ENCODE results near the gene BICC1.
A peak's percentile ranks its signal among the peaks of the same experiment; 100 is the strongest.

The BICC1 gene, protein sequence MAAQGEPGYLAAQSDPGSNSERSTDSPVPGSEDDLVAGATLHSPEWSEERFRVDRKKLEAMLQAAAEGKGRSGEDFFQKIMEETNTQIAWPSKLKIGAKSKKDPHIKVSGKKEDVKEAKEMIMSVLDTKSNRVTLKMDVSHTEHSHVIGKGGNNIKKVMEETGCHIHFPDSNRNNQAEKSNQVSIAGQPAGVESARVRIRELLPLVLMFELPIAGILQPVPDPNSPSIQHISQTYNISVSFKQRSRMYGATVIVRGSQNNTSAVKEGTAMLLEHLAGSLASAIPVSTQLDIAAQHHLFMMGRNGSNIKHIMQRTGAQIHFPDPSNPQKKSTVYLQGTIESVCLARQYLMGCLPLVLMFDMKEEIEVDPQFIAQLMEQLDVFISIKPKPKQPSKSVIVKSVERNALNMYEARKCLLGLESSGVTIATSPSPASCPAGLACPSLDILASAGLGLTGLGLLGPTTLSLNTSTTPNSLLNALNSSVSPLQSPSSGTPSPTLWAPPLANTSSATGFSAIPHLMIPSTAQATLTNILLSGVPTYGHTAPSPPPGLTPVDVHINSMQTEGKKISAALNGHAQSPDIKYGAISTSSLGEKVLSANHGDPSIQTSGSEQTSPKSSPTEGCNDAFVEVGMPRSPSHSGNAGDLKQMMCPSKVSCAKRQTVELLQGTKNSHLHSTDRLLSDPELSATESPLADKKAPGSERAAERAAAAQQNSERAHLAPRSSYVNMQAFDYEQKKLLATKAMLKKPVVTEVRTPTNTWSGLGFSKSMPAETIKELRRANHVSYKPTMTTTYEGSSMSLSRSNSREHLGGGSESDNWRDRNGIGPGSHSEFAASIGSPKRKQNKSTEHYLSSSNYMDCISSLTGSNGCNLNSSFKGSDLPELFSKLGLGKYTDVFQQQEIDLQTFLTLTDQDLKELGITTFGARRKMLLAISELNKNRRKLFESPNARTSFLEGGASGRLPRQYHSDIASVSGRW

DNA sequence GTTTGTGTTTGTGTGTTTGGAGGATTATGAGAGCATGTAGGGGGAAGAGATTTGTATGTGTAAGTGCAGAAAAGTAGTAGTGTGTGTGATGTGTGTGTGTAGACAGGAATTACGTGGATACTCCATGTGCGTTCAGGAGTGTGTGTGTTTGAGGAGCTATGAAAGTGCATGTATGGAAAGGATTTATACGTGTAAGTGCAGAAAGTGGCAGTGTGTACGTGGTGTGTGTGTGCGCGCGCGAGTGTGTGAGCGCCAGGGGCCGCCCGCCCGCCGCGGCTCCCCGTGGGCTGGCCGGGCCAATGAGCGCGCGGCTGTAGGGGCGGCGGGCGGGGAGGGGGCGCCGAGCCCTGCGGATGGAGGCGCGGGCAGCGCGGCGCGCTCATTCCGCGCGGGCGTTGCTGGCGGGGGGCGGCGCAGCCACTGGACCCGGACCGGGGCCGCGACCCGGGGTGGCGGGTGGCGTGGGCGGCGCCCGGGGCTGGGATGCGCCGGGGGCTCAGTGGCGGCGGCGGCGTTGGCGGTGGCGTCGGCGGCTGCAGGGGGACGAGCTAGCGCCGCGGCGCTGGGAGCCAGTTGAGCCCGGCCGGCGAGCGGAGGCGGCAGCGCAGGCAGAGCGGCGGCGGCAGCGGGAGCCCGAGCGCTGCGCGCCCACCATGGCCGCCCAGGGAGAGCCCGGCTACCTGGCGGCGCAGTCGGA is at the start of gene BICC1:
TSS of gene BICC1 (plus strand) at position 382 of the 697 bp plus-strand sequence. CDS start at position 654, 272 bp downstream.
- peak in 1 of 2 donors; percentile 25 for ATAC-seq

DNA sequence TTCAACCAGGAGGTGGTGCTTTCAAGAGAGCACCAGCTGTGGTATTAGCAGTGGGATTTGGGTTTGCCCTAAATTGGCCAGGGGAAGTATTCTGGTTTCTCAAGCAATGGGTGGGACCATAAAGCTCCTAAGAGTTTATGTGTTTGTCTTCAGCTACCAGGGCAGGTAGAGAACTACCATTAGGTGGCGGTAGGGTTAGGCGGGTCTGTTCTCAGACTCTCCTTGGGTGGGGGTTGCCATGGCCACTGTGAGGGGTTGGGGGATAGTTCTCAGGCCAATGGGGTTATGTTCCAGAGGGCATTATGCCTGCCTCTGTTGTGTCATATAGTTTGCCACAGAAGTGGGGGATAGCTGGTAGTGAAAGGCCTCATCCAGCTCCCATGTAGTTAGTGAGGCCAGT is 47.7 kb upstream of the BICC1 start:
- no peak for ATAC-seq

DNA sequence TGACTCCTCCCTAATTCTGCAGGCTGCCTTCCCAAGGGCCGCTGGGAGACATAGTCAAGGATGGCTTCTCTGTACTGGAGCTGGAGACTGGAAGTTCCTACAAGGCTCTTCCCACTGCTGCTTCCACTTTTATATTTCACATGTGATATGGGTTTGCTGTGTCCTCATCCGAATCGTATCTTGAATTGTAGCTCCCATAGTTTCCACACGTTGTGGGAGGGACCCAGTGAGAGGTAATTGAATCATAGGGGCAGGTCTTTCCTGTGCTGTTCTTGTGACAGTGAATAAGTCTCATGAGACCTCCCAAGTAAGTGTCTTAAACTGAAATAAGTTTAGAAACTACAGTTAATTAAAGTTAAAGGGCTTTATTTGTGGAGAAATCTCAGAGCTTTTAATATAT is 47.0 kb upstream of the BICC1 start:
- no peak for ATAC-seq

DNA sequence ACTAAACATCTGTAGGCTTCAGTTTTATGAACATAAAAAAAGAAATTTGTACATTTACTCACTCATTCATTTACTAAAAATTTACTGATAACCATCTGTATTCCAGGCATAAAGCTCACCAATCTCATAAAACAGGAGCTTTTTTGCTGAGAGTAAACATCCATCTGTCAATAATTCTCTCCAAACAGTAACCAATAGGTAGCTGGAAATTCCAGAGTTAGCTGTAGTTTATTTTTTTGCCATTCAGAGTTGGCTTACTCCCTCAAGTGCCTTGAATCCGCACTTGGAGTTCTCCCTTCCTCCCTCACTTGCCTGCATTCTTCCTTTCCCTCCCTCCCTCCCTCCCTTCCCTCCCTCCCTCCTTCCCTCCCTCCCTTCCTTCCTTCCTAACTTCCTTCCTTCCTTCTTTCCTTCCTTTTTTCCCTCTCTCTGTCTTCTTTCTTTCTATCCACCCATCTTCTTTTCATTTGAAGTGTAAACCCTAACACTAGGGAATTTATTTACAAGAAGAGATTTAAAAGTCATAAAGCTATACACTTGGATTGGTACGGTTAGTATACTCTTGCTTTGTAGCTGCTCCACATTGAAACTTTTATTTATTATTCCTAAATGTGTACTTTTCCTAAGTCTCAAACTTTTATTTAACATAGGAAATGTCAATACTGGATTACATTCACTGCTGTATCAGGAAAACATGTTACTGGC is 44.6 kb upstream of the BICC1 start:
- ATAC-seq = no peak

DNA sequence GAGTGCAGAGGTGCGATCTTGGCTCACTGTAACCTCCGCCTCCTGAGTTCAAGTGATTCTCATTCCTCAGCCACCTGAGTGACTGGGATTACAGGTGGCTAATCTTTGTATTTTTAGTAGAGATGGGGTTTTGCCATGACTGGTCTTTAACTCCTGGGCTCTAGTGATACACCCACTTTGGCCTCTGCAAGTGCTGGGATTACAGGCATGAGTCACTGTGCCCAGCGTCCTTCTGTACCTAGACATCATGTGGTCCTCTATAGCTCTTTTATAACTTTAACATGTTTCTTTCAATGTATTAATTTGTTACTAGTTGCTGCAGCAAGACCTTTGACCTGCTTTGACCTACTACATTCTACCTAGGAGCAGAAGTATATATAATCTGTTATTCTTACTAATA is 38.7 kb upstream of the BICC1 start:
- ATAC-seq = no peak

DNA sequence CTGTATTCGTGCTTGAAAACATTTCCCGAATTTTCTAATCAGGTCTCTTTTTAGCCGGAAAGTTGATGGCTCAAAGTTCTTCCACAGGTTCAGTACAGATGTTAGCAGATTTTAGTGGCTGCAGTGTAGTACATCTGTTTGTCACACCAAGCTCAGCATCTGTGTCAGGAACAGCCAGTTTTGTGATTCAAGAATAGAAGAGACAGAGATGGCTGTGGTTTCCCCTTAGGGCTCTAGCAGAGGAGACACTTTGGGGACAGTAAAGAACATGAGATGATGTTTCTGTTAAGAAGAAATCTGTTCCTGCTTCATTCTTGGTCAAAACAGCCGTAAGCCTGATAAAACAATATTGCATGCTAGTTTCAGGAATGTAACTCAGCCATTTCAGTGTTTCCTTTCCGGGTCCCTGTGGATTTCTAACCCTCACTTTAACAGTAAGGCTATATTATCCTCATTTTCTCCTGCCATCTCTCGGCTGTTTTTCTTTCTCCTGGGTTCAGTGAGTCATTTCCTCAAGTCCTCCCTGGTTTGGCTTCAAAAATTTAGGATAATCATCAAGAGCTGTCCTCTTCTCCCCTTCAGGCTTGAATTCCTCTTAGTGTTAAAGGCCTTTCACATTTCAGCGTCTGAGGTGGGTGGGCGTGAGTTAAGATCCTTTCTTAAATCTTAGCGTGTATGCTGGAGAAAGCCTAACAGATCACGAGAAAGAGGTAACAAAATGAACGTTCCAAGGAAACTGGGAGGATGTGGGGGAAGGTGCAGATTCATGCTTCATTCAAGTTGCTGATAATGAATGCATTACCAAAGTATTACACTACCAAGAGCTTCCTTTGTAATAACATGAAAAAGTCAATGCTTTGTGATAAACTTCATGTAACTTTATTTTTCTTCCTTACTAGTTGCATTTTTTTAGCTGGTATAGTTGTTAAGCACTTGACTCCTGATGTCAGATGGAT is 37.1 kb upstream of the BICC1 start:
- ATAC-seq = no peak

DNA sequence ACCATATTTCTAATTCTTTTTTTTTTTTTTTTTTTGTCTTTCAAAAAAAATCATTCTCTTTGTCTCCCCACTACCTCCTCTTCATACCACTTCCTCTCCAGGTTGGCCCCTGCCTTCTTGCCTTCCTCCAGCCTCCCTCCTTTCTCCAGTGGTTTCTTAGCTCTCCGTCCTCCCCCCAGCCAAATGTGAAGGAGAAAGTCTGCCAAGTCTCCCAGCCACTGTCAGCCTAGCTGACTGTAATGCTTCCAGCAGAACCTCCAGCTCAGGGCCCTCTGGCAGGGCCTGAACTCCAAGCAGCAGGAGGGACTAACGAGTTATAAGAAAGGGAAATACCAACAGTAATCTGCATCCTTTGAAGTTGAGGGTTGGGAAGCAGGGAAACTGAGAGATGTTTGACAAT is 35.5 kb upstream of the BICC1 start:
- ATAC-seq = no peak

DNA sequence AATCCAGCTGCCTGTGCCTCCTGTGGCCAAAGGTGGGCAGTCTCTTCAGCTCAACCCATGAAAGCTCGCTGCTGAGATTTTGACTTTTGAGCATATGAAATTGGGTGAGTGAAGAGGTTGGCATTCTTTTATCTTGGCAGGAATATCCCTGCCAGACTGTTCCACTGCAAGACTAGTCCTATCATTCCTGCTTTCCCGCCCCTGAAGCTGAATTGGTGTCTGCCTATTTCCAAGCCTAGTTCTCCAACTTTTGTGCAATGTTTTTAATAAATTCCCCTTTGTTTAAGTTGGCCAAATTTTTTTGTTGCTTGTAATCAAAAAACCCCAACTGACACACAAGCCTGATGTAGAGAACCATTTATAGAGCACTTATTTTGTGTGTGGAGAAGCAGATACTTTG is 34.8 kb upstream of the BICC1 start:
- no peak for ATAC-seq

DNA sequence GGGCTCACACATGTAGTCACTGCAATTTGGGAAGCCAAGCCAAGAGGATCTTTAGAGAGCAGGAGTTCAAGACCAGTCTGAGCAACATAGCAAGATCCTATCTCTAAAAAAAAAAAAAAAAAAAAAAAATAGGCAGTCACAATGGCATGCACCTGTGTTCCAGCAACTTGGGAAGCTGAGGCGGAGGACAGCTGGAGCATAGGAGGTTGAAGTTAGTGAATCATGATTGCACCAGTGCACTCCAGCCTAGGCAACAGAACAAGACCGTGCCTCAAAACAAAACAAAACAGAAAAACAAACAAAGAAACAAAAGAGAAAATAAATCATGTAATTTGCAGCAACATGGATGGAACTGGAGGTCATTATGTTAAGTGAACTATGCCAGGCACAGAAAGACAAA is 33.6 kb upstream of the BICC1 start:
- no peak for ATAC-seq

DNA sequence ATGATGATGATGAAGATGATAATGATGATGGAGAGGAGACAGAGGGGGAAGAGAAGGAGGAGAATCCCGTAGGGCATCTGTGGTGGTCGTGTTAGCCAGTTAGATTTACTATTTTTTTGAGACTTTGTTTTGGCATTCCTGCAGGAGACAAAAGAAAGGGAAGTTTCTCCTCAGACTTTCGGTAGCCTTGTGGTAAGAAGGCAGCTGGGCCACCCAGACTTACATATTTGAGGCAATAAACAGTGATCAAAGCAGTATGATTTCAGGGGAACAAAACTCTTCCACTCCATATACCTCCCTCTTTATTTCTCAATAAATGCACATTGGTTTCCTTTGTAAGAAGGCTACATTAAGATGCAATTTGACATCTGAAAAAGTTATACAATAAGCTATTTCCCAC is 32.4 kb upstream of the BICC1 start:
- no peak for ATAC-seq

DNA sequence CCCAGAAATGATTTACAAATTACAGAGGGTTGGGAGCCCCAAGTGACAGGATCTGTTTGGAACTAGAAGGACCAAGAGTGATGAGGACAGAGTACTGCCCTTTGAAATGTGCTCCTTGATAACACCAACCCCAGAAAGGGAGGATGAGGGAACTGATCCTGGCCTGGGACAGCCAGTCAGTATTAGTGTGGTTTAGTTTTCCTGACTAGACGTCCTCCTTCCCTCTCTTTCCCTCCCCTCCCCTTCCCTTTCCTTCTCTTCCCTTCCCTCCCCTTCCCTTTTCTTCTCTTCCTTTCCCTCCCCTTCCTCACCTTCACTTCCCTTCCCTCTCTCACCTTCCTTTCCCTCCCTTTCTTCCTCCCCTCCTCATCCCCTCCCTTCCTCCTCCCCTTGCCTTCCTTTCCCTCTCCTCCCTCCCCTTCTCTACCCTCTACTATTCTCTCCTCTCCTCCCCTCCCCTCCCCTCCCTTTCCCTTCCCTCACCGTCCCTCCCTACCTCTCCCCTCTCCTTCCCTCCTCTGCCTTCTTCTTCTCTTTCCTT is 31.0 kb upstream of the BICC1 start:
- ATAC-seq = no peak

DNA sequence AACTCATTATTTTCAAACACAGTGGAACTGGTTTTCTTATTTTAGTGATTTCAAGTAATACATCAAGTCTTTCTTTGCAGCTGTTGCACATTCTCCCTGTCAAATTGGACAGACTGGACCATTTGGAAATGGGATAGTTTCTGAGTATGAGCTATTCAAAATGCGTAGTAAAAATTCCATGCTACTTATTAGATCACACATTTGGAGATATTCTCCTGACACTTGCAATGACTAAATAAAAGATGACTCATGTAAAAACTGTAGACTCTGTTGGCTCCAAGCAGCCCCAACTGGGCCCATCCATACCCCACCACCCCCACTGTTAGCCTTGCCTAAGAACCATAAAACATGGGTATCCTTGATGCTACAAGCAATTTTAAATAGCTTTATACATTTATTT is 25.9 kb upstream of the BICC1 start:
- no peak for ATAC-seq

DNA sequence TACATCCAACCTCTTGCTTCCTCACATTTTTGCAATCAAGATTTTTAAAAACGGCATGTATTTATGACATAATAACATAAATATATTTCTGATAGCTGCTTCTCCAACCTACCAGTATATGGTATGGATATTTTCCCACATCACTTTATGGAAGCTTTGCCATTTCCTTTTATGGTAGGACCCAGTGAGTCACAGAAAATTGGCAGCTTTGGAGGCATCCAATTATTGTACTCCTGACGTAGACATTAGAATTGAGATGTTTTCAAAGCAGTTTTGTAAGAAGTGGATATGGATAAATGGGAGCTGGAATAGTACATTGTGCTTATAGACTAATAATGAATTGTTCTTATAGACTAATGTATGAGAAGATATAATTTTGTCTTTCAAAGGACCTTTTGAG is 23.8 kb upstream of the BICC1 start:
- ATAC-seq = no peak

DNA sequence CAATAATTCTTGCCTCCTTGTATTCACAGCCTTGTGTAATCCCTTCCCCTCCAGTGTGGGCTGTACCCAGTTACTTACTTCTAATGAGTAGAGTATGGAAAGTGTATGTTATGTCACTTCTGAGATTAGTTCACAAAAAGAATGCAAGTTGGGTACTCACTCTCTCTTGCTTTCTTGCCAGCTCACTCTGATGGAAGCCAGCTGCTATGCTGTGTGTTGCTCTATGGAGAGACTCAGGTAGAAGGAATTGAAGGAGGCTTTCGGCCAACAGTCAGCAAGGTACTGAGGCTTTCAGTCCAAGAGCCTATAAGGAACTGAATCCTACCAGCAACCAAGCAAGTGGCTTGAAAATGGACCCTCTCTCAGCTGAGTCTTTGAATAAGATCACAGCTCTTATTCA is 9.7 kb upstream of the BICC1 start:
- no peak for ATAC-seq

DNA sequence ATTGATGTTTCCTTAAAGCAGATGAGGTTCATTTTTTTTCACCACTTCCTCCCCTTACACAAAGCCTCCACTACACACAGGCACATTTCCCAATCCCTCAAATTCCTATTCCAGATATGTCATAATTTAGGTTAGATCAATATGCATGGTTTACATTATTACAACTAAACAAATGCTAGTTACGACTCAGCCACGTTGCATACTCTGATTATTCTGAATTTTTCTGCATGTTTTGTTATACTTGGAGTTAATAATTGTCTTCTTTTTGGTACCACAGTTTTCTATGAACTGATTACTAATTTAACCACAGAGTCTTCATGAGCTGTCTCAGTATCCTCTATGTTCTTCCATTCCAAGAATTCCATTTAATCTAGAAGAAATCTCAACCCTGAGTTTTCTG is 4.4 kb upstream of the BICC1 start:
- ATAC-seq = no peak

DNA sequence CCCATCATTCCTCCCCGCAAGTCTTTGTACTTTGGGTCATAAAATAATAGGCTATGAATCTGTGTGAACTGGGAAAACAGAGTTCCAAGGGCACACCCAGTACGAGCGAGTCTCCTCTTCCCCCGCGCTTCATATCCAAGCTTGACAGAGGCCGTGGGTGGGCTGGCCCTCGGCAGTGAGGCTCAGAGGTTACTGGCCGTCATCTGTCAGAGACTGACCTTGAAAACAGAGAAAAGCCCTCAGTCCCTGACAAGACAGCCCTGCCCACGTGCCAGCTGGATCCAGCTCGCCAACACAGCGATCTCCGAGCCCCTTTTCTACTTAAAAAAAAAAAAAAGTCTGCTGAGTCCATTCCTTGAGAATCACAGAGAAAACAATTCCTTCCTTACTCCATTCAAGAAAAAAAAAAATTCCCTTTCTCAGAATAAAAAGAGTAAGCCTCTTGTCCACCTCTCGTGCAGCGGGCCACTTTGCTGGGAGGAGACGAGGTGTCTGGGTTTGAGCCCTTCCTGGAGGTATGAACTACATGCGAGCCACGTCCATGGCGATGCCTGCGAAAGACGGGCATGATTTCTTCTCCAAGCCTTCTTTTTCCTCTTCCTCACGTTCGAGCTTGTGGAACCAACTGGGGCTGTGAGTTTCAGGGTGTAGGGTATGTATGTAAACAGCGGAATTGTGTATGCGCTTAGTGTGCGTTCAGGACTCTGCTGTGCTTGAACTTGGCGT is 744 bp upstream of the BICC1 start:
- no peak for ATAC-seq

DNA sequence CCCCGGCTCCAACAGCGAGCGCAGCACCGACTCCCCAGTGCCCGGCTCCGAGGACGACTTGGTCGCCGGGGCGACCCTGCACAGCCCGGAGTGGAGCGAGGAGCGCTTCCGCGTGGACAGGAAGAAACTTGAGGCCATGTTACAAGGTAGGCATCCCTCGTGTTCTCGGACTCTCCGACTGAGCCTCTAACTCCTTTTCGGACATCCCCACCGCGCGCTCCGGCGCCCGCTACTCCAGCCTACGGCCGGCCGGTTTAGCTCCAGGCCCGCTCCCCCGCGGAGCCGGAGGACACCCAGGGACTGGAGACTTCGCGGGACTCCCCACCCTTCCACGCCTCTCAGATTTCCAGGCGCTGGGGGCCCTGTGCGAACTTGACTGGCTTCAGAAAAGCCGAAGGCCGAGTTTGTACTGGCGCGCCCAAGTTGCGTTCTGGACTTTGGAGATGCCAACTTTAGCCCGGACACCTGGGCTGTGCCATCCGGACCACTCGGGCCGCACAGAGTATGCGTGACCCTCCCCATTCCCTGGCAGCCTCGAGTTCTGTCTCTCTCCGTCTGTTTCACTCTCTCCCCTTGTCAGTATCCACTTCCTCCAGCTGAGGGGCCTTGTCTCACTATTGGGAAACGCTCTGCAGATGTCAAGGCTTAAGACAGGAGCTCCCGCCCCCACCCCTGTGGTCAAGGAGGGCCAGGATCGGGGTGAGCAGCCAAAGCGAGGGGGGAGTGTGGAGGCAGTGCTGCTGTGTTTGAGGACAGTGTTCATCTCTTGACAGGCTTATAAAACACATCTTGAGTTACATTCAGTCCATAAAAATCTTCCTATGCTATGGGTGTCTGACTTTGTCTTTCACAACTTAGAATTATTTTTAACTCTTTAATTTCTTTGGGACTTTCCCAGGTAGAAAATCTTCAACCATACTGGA is 777 bp downstream of the BICC1 start:
- peak; percentile 31 to 44 for ATAC-seq

DNA sequence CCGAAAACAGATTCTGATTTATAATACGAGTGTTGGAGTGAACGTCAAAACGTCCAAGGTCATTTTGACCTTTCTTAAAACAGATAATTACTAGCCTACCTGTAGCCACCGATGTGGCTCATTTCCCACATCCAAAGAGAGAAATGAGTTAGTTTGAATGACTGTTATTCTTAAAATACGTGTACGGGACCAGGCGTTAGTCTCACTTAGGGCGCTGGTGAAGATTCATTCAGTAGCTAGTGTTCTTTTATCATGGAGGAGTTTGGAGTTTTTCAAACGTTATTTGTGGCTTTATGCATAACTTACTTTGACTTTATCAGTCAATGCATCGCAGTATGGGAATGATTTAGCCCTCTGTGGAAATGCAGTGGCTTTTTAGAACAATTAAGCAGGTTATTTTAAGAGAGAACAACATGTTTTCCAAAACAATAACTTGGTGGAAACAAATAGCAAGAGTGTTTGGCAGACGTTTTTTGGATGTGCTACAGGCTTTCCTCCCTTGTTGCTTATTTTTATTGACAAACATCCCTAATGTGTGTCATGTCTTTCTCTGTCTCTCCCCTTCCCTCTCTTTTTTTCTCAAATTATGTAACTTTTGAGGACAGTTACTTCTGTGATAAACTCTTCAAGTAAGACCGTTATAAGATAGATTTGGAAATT is 1.6 kb downstream of the BICC1 start:
- no peak for ATAC-seq
